Vein endothelial cell (primary cell): Measurements from ENCODE around the gene SHKBP1. TPM values are rescaled to one million over a fixed set of nuclear protein-coding genes. Genes with fewer than 3 reads are reported as not detected.

ENCODE experiments used
- total RNA-seq: library from RNA; depleted of rRNA; stranded (reverse); fragments of >200 nt; gene quantifications from 2 replicates; pipeline ENCODE4 v1.2.3, GENCODE V29; 2012

Gene SHKBP1, protein sequence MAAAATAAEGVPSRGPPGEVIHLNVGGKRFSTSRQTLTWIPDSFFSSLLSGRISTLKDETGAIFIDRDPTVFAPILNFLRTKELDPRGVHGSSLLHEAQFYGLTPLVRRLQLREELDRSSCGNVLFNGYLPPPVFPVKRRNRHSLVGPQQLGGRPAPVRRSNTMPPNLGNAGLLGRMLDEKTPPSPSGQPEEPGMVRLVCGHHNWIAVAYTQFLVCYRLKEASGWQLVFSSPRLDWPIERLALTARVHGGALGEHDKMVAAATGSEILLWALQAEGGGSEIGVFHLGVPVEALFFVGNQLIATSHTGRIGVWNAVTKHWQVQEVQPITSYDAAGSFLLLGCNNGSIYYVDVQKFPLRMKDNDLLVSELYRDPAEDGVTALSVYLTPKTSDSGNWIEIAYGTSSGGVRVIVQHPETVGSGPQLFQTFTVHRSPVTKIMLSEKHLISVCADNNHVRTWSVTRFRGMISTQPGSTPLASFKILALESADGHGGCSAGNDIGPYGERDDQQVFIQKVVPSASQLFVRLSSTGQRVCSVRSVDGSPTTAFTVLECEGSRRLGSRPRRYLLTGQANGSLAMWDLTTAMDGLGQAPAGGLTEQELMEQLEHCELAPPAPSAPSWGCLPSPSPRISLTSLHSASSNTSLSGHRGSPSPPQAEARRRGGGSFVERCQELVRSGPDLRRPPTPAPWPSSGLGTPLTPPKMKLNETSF
- 20.2 and 29.7 TPM in 2 replicates for total RNA-seq

DNA sequence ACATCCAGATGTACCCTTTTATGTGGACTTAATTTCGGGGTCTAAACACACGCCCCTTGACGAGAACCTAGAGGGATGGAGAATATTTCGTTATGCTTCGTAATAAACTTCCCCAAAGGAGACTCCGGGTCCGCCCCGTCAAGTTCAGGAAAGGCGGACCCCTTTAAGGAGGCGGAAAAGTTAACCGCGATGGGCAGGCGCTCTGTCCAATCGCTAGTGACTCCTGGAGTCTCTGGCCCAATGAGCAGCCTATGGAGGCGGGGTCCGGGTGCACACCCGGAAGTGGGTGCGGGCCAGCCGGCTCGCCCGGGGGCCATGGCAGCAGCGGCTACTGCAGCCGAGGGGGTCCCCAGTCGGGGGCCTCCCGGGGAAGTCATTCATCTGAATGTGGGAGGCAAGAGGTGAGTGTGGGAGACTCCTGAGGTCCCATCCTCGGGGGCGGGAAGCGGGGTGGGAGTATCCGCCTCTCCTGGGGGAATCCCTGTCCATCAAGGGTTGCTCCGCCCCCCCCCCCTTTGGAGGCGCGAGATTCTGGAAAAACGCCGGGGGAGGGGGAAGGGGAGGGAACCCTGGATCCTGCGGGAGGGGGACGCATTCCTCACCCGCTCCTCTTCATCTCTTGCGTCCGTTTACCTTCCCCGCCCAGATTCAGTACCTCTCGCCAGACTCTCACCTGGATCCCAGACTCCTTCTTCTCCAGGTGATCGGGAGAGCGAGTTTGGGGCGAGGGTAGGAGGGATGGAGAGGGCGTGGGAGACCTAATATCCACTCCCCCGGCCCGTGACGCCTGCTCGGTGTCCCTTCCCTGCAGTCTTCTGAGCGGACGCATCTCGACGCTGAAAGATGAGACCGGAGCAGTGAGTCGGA is at the start of gene SHKBP1:
Gene SHKBP1, plus strand, starts transcription at position 289 of the 867 bp plus-strand sequence. Its CDS starts 27 bp downstream, at position 316.

DNA sequence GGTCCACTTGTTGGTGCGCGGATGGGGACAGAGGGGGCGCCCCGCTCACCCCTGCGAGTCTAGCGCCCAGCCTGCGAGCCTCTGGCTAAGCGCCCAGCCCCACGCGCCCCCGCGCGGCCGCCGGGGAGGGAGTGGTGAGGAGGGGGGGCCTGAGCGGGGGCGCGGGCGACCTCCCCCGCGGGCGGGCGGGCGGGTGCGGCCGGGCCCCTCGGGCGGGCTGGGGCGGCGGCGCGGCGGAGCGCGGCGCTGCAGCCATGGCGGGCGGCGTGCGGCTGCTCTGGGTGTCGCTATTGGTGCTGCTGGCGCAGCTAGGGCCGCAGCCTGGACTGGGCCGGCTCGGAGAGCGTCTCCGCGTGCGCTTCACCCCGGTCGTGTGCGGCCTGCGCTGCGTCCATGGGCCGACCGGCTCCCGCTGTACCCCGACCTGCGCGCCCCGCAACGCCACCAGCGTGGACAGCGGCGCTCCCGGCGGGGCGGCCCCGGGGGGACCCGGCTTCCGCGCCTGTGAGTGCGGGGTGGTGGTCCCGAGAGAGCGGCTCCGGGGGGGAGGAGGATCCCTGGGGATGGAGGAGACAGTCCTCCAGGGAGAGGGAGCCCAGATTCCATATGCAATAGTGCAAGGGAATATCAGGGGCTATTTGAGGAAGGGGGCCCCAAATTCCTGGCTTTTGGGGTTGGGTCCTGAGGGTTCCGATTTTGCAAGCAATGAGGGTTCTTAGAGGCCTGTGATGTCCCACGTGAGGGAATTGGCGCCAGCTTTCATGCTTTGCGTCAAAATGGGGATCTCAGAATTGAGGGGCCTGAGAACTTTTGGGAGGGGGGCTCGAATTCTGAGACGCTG is 24.7 kb downstream of the SHKBP1 start, which contains the start of gene LTBP4:
Gene LTBP4, plus strand, starts transcription at position 236 of the 841 bp plus-strand sequence. Its CDS starts 19 bp downstream, at position 255.

Other genes with a start within 250 kb of the SHKBP1 start
- gene C19orf47, start 228.5 kb upstream of the SHKBP1 start, total RNA-seq = 7.3 and 7.8 TPM in 2 replicates
- gene PLD3, start 228.2 kb upstream of the SHKBP1 start, total RNA-seq = 202 and 270 TPM in 2 replicates
- gene HIPK4, start 186.7 kb upstream of the SHKBP1 start, total RNA-seq = under 0.01 and 0.10 TPM in 2 replicates
- gene PRX, start 163.5 kb upstream of the SHKBP1 start, total RNA-seq = 1.2 and 1.3 TPM in 2 replicates
- 11.4 and 16.3 TPM in 2 replicates for gene SERTAD1, start 150.9 kb upstream of the SHKBP1 start, total RNA-seq
- 28.3 and 34.3 TPM in 2 replicates for gene SERTAD3, start 132.5 kb upstream of the SHKBP1 start, total RNA-seq
- 41.4 and 51.0 TPM in 2 replicates for gene BLVRB, start 111.1 kb upstream of the SHKBP1 start, total RNA-seq
- gene SPTBN4, start 109.9 kb upstream of the SHKBP1 start, total RNA-seq = not detected in 2 replicates
- 5.3 and 33.6 TPM in 2 replicates for gene LTBP4, start 24.5 kb downstream of the SHKBP1 start, total RNA-seq
- 23.5 and 30.2 TPM in 2 replicates for gene NUMBL, start 113.8 kb downstream of the SHKBP1 start, total RNA-seq
- gene COQ8B, start 140.0 kb downstream of the SHKBP1 start, total RNA-seq = 13.5 and 18.3 TPM in 2 replicates
- gene ITPKC, start 140.2 kb downstream of the SHKBP1 start, total RNA-seq = 13.4 and 20.2 TPM in 2 replicates
- 1.1 and 1.6 TPM in 2 replicates for gene ACTMAP, start 173.6 kb downstream of the SHKBP1 start, total RNA-seq
- 55.1 and 61.4 TPM in 2 replicates for gene SNRPA, start 174.3 kb downstream of the SHKBP1 start, total RNA-seq
- not detected in 2 replicates for gene MIA, start 198.6 kb downstream of the SHKBP1 start, total RNA-seq
- 14.6 and 19.6 TPM in 2 replicates for gene RAB4B, start 201.4 kb downstream of the SHKBP1 start, total RNA-seq
- 92.3 and 102 TPM in 2 replicates for gene EGLN2, start 222.3 kb downstream of the SHKBP1 start, total RNA-seq